Measurements from ENCODE around the gene C1GALT1.
A peak's percentile ranks its signal among the peaks of the same experiment; 100 is the strongest.

C1GALT1 gene

GRCh38 chr7:7271094-7271874 lies 88.9 kb downstream of the C1GALT1 start:
- H3K36me3 Mint-ChIP-seq = peaks cover 1% of the 10 kb centered on the region
- DNase-seq (ENCODE audit: low spot score in 2 of 2) (no peak), ATAC-seq (ENCODE audit: low read depth) (peak; percentile 69)
- no peaks in the 10 kb centered on the region for H3K27me3 Mint-ChIP-seq
- H3K4me1 Mint-ChIP-seq = peaks cover 13% of the 10 kb centered on the region
- no peak overlapping the region for H3K27ac Mint-ChIP-seq
- no peaks in the 10 kb centered on the region for H3K9me3 Mint-ChIP-seq
- peak overlapping the region; percentile 4 for H3K4me3 Mint-ChIP-seq

- no peak for DNase-seq (ENCODE audit: low spot score in 2 of 2)
- Mint-ChIP-seq H3K27ac (no peak overlapping the region), H3K4me1 (peaks cover 18% of the 10 kb centered on the region)
These were observed 90.0 kb downstream of the C1GALT1 start for GRCh38 chr7:7272294-7272693.

GRCh38 chr7:7274782-7275181 lies 92.4 kb downstream of the C1GALT1 start:
- no peak for ATAC-seq (ENCODE audit: low read depth)
- H3K4me3 Mint-ChIP-seq = no peak overlapping the region
- H3K27me3 Mint-ChIP-seq = peaks cover 4% of the 10 kb centered on the region
- H3K9me3 Mint-ChIP-seq = no peaks in the 10 kb centered on the region
- no peak overlapping the region for H3K27ac Mint-ChIP-seq
- H3K4me1 Mint-ChIP-seq = peaks cover 18% of the 10 kb centered on the region
- DNase-seq (ENCODE audit: low spot score in 2 of 2) = no peak
- peaks cover 1% of the 10 kb centered on the region for H3K36me3 Mint-ChIP-seq

More at GRCh38 chr7:7272294-7272693, 90.0 kb downstream of the C1GALT1 start:
- Mint-ChIP-seq H3K36me3 (peaks cover 1% of the 10 kb centered on the region), H3K27me3 (peaks cover 2% of the 10 kb centered on the region), H3K9me3 (no peaks in the 10 kb centered on the region), H3K4me3 (no peak overlapping the region)
- ATAC-seq (ENCODE audit: low read depth) = no peak

- H3K36me3 Mint-ChIP-seq = peaks cover 1% of the 10 kb centered on the region
- H3K4me1 Mint-ChIP-seq = peaks cover 14% of the 10 kb centered on the region
- no peak overlapping the region for H3K4me3 Mint-ChIP-seq
These were observed 93.8 kb downstream of the C1GALT1 start for GRCh38 chr7:7276161-7276560.

GRCh38 chr7:7290429-7291122 lies 108.2 kb downstream of the C1GALT1 start:
- DNase-seq (ENCODE audit: low spot score in 2 of 2) (no peak), ATAC-seq (ENCODE audit: low read depth) (no peak)
- H3K27me3 Mint-ChIP-seq = no peaks in the 10 kb centered on the region
- H3K4me3 Mint-ChIP-seq = no peak overlapping the region
- peaks cover 6% of the 10 kb centered on the region for H3K9me3 Mint-ChIP-seq
- peaks cover 4% of the 10 kb centered on the region for H3K36me3 Mint-ChIP-seq
- peaks cover 2% of the 10 kb centered on the region for H3K4me1 Mint-ChIP-seq
- H3K27ac Mint-ChIP-seq = no peak overlapping the region

More at GRCh38 chr7:7276161-7276560, 93.8 kb downstream of the C1GALT1 start:
- peaks cover 5% of the 10 kb centered on the region for H3K27me3 Mint-ChIP-seq
- H3K9me3 Mint-ChIP-seq = no peaks in the 10 kb centered on the region
- H3K27ac Mint-ChIP-seq = no peak overlapping the region
- ATAC-seq (ENCODE audit: low read depth) (no peak), DNase-seq (ENCODE audit: low spot score in 2 of 2) (no peak)

GRCh38 chr7:7292085-7292484 lies 109.7 kb downstream of the C1GALT1 start:
- no peak overlapping the region for H3K27ac Mint-ChIP-seq
- no peaks in the 10 kb centered on the region for H3K36me3 Mint-ChIP-seq
- H3K27me3 Mint-ChIP-seq = no peaks in the 10 kb centered on the region
- ATAC-seq (ENCODE audit: low read depth) = no peak
- H3K4me1 Mint-ChIP-seq = peaks cover 2% of the 10 kb centered on the region
- DNase-seq (ENCODE audit: low spot score in 2 of 2) = no peak
- peaks cover 1% of the 10 kb centered on the region for H3K9me3 Mint-ChIP-seq
- H3K4me3 Mint-ChIP-seq = no peak overlapping the region

GRCh38 chr7:7292608-7293007 lies 110.3 kb downstream of the C1GALT1 start:
- Mint-ChIP-seq H3K4me3 (no peak overlapping the region), H3K4me1 (peaks cover 2% of the 10 kb centered on the region), H3K9me3 (no peaks in the 10 kb centered on the region), H3K36me3 (no peaks in the 10 kb centered on the region), H3K27me3 (no peaks in the 10 kb centered on the region), H3K27ac (no peak overlapping the region)
- DNase-seq (ENCODE audit: low spot score in 2 of 2) (no peak), ATAC-seq (ENCODE audit: low read depth) (no peak)

GRCh38 chr7:7293092-7293491 lies 110.7 kb downstream of the C1GALT1 start:
- DNase-seq (ENCODE audit: low spot score in 2 of 2) (no peak), ATAC-seq (ENCODE audit: low read depth) (no peak)
- Mint-ChIP-seq H3K36me3 (no peaks in the 10 kb centered on the region), H3K4me3 (no peak overlapping the region), H3K27ac (no peak overlapping the region), H3K4me1 (peaks cover 2% of the 10 kb centered on the region), H3K27me3 (no peaks in the 10 kb centered on the region), H3K9me3 (no peaks in the 10 kb centered on the region)

GRCh38 chr7:7294911-7295310 lies 112.6 kb downstream of the C1GALT1 start:
- no peak for DNase-seq (ENCODE audit: low spot score in 2 of 2)
- no peaks in the 10 kb centered on the region for H3K36me3 Mint-ChIP-seq
- H3K4me1 Mint-ChIP-seq = peaks cover 2% of the 10 kb centered on the region
- no peak for ATAC-seq (ENCODE audit: low read depth)
- no peaks in the 10 kb centered on the region for H3K27me3 Mint-ChIP-seq
- no peaks in the 10 kb centered on the region for H3K9me3 Mint-ChIP-seq
- H3K27ac Mint-ChIP-seq = no peak overlapping the region
- no peak overlapping the region for H3K4me3 Mint-ChIP-seq
